Measurements from ENCODE around the gene SEMA4G.

DNA sequence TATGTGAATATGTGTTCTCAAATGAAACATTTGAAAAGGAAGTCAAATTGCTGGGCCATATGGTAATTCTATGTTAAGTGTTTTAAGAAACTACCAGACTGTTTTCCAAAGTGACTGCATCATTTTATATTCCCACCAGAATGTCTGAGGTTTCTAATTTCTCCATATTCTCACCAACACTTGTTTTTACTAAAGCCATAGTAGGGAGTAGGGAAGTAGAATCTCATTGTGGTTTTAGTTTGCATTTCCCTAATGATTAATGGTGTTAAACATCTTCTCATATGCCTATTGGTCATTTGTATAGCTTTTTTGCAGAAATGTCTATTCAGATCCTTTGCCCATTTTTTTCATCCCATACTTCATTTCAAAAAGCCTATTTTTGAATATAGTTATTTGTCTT is 9.1 kb upstream of the SEMA4G start:
- TF ChIP-seq, protein P1, sequence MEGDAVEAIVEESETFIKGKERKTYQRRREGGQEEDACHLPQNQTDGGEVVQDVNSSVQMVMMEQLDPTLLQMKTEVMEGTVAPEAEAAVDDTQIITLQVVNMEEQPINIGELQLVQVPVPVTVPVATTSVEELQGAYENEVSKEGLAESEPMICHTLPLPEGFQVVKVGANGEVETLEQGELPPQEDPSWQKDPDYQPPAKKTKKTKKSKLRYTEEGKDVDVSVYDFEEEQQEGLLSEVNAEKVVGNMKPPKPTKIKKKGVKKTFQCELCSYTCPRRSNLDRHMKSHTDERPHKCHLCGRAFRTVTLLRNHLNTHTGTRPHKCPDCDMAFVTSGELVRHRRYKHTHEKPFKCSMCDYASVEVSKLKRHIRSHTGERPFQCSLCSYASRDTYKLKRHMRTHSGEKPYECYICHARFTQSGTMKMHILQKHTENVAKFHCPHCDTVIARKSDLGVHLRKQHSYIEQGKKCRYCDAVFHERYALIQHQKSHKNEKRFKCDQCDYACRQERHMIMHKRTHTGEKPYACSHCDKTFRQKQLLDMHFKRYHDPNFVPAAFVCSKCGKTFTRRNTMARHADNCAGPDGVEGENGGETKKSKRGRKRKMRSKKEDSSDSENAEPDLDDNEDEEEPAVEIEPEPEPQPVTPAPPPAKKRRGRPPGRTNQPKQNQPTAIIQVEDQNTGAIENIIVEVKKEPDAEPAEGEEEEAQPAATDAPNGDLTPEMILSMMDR (IDR thresholded peaks at IDR 0.05), result no peak
- no peak for TF ChIP-seq POLR2A (IDR thresholded peaks at IDR 0.05)
